Immature natural killer cell (primary cell): Measurements from ENCODE around the gene TPX2. TPM values are rescaled to one million over a fixed set of nuclear protein-coding genes. Genes with fewer than 3 reads are reported as not detected.

Source experiments
- DNase-seq, 3 donors: peaks; one replicate each; pipeline ENCODE4 v3.0.0; 2022; ENCODE audit warnings: mixed read lengths in 1 of 3
- H3K27ac Mint-ChIP-seq, 6 donors: one replicate each; pipeline ENCODE4 v1.8.0; 2020; ENCODE audit warnings: mixed read lengths in 6 of 6, mild to moderate bottlenecking in 5 of 6, inconsistent platforms in 4 of 6, moderate library complexity in 3 of 6
- H3K27me3 Mint-ChIP-seq, 3 donors: one replicate each; pipeline ENCODE4 v1.8.0; 2020 to 2021; ENCODE audit warnings: low read depth in 3 of 3, mild to moderate bottlenecking in 3 of 3, mixed read lengths in 3 of 3, moderate library complexity in 3 of 3, inconsistent platforms in 1 of 3
- H3K36me3 Mint-ChIP-seq, 3 donors: one replicate each; pipeline ENCODE4 v1.8.0; 2020; ENCODE audit warnings: mixed read lengths in 3 of 3, inconsistent platforms in 2 of 3, mild to moderate bottlenecking in 2 of 3
- H3K4me1 Mint-ChIP-seq, 2 donors: one replicate each; pipeline ENCODE4 v1.8.0; 2020; ENCODE audit warnings: inconsistent platforms in 2 of 2, mild to moderate bottlenecking in 2 of 2, mixed read lengths in 2 of 2, moderate library complexity in 1 of 2
- H3K4me3 Mint-ChIP-seq, 5 donors: one replicate each; pipeline ENCODE4 v1.8.0; 2020; ENCODE audit warnings: mild to moderate bottlenecking in 5 of 5, mixed read lengths in 5 of 5, inconsistent platforms in 3 of 5, moderate library complexity in 3 of 5
- H3K9me3 Mint-ChIP-seq, 6 donors: one replicate each; pipeline ENCODE4 v1.8.0; 2020; ENCODE audit warnings: mild to moderate bottlenecking in 6 of 6, mixed read lengths in 6 of 6, inconsistent platforms in 4 of 6, moderate library complexity in 3 of 6
- polyA plus RNA-seq, 3 donors: library from polyadenylated mRNA; unstranded; fragments of 300-500 nt; fragmentation: Illumina TruSeq; gene quantifications; one replicate each; pipeline ENCODE4 v1.2.3, GENCODE V29; 2021

TPX2 gene
- polyA plus RNA-seq, 3 donors from 2014 or later = 1.2 to 3.0 (median 1.8) TPM

DNA sequence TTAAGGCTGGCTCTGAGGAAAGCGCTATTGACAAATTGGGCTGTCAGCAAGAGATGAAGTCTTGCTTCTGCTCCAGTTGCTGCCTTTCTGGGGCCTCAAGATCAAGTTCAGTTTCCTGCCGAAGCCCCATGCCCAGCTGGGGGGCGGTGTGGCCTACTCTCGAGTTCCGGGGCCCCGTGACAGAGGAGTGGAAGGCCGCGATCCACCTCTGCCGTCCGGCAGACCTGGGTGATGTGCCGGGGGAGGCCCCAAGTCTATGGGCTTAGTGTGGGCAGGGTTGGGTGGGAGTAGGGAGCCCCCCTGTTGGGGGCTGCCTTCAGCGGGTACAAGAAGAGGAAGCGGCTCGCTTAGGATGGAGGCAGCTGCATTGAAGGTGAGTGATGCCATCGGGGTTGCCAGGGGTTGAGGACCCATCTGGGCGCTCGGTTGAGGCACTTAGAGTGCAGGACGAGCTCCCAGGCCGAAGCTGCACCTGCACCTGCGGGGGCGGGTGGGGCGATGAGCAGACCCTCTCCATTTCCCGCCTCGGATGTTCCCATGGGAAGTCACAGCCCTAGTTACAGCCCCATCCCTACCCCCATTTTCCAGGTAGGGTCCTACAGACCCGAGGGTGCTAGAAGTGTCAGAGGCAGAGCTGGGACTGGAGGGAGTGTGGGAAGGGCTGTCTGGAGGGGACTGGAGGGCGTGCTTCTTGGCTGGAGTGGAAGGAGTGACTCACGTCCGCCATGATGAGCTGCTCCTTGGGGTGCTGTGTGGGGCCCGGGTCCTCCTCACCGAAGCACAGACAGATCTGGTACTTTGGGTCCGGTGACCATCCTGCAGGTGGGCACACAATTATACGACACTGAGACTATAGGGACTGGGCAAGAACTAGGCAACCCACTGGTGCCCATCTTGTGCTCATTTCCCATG, 109.3 kb downstream of the TPX2 start:
- H3K4me1 Mint-ChIP-seq = no peaks in the 10 kb centered on the region
- no peaks in the 10 kb centered on the region for H3K36me3 Mint-ChIP-seq
- no peak overlapping the region for H3K4me3 Mint-ChIP-seq
- DNase-seq = no peak
- no peaks in the 10 kb centered on the region for H3K9me3 Mint-ChIP-seq
- H3K27me3 Mint-ChIP-seq = peaks cover 2 to 10% (median 6%) of the 10 kb centered on the region in 3 donors
- H3K27ac Mint-ChIP-seq = no peak overlapping the region

DNA sequence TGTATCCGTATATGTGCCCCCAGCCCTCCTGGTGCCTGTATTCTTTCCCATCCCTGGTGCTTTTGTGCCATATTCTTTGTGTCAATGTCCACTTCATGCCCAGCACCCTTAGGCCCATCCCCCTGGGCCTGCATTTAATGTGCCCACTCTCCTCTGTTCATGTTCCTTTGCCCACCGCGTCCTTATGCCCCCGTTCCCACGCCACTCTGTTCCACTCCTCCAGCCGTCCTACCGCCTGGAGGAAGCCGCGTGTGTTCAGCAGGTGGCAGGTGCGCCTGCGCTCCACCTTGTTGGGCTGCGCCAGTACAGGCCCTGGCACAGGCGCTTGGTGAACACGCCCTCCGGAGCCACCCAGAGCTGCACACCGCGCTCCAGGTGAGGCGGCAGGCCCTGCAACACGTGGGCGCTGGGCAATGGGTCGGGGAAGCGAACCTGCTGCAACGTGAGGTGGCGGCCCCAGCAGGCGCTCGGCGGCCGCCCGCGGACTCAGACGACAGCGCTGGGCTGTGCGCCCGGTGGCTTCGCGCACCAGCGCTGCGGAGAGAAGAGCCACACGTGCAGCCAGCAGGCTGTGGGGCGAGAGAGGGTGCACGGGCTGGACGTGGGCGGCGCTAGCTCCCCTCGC, 110.3 kb downstream of the TPX2 start:
- Mint-ChIP-seq H3K4me3 (no peak overlapping the region), H3K36me3 (no peaks in the 10 kb centered on the region), H3K27ac (no peak overlapping the region)

More for the DNA sequence above, 110.3 kb downstream of the TPX2 start:
- Mint-ChIP-seq H3K4me1 (no peaks in the 10 kb centered on the region), H3K27me3 (peaks cover 2 to 9% (median 6%) of the 10 kb centered on the region in 3 donors), H3K9me3 (no peaks in the 10 kb centered on the region)
- DNase-seq = no peak

Other genes starting within 250 kb of the TPX2 start
- gene HM13, start 224.8 kb upstream of the TPX2 start, polyA plus RNA-seq = 100 to 1,000 TPM; 112 to 167 (median 152) TPM
- gene ID1, start 134.0 kb upstream of the TPX2 start, polyA plus RNA-seq = 1 to 10 TPM; 1.4 to 4.2 (median 1.9) TPM
- gene COX4I2, start 101.4 kb upstream of the TPX2 start, polyA plus RNA-seq = not detected
- 10 to 100 TPM; 30.9 to 60.4 (median 39.3) TPM for gene BCL2L1, start 16.4 kb upstream of the TPX2 start, polyA plus RNA-seq
- gene MYLK2, start 80.1 kb downstream of the TPX2 start, polyA plus RNA-seq = not detected
- not detected for gene FOXS1, start 106.3 kb downstream of the TPX2 start, polyA plus RNA-seq
- not detected for gene DUSP15, start 131.2 kb downstream of the TPX2 start, polyA plus RNA-seq
- under 1 TPM in 1 of 3 donors, not detected in 2; 0.37 TPM for gene TTLL9, start 131.3 kb downstream of the TPX2 start, polyA plus RNA-seq
- gene PDRG1, start 212.8 kb downstream of the TPX2 start, polyA plus RNA-seq = 10 to 100 TPM; 11.9 to 26.0 (median 18.6) TPM
- not detected for gene XKR7, start 228.9 kb downstream of the TPX2 start, polyA plus RNA-seq